Endothelial cell of umbilical vein (primary cell): ENCODE measurements around the gene FHIT. TPM values are rescaled to one million over a fixed set of nuclear protein-coding genes. Genes with fewer than 3 reads are reported as not detected.

ENCODE experiments used
- BruUV-seq: library from RNA; stranded (reverse); fragments of 400-500 nt; replicated peaks from 2 replicates; lab custom pipeline; 2021; lab: Mats Ljungman, UMichigan
- CTCF ChIA-PET: fragments of 300-600, 350-600 bp; sonication (Branson Sonifier 250); formaldehyde crosslinking; loops from one replicate; lab custom pipeline; 2021; ENCODE audit warnings: antibody characterized with exemption, inconsistent platforms; lab: Charles Lee
- POLR2A ChIA-PET: fragments of 300-600, 350-600 bp; sonication (Branson Sonifier 250); formaldehyde crosslinking; loops from one replicate; lab custom pipeline; 2021; ENCODE audit warnings: antibody characterized with exemption, inconsistent platforms; lab: Charles Lee
- DNase-seq: peaks from one replicate; pipeline ENCODE4 v3.0.0-alpha.2; 2011; ENCODE audit warnings: low read depth, low spot score
- FAIRE-seq: peaks from 2 replicates; lab custom pipeline; 2011; peaks lifted over from hg19 to GRCh38; lab: Jason Lieb, UNC
- H2AFZ ChIP-seq: 2 replicates; pipeline ENCODE4 v1.6.0; 2012; ENCODE audit warnings: low read depth, low read length, control low read depth, inconsistent platforms
- H3K27ac ChIP-seq: 2 replicates; pipeline ENCODE4 v1.5.1; 2011; ENCODE audit warnings: low read depth, mild to moderate bottlenecking, control low read depth, low read length, moderate library complexity; ENCODE audit not compliant: insufficient read depth
- H3K27me3 ChIP-seq, 2 experiments: 2 replicates each; pipeline versions ENCODE4 v1.6.0 to v1.6.1; 2011; ENCODE audit warnings: low read length in 2 of 2, mixed read lengths in 1 of 2; ENCODE audit not compliant: control insufficient read depth in 2 of 2, insufficient read depth in 2 of 2
- H3K36me3 ChIP-seq, 2 experiments: 2 replicates in 1 of 2; 3 replicates in 1 of 2; pipeline ENCODE4 v1.5.1; 2011; ENCODE audit warnings: low read length in 2 of 2, mild to moderate bottlenecking in 1 of 2, moderate library complexity in 1 of 2; ENCODE audit not compliant: control insufficient read depth in 2 of 2, insufficient read depth in 2 of 2; ENCODE audit errors: extremely low read depth in 1 of 2
- H3K4me1 ChIP-seq: 3 replicates; pipeline ENCODE4 v1.5.1; 2011; ENCODE audit warnings: mild to moderate bottlenecking, low read length; ENCODE audit not compliant: control insufficient read depth, insufficient read depth; ENCODE audit errors: extremely low read depth
- H3K4me2 ChIP-seq: 2 replicates; pipeline ENCODE4 v1.6.1; 2011; ENCODE audit warnings: low read length, control low read depth, mixed read lengths; ENCODE audit not compliant: insufficient read depth
- H3K4me3 ChIP-seq, 3 experiments: fragments of 200-600 bp in 1 of 3; sonication (generic), shearing (Covaris generic) in 1 of 3; replicated peaks in 1 of 3; 2 replicates each; pipeline ENCODE4 v1.5.1; 2011 to 2016; ENCODE audit warnings: control low read depth in 3 of 3, low read length in 3 of 3, mild to moderate bottlenecking in 2 of 3, inconsistent platforms in 1 of 3, low read depth in 1 of 3, moderate library complexity in 1 of 3; ENCODE audit not compliant: insufficient read depth in 1 of 3
- H3K79me2 ChIP-seq: 2 replicates; pipeline ENCODE4 v1.6.0; 2012; ENCODE audit warnings: low read length, inconsistent platforms; ENCODE audit not compliant: control insufficient read depth, insufficient read depth
- H3K9ac ChIP-seq: replicated peaks from 2 replicates; pipeline ENCODE3; 2011; ENCODE audit warnings: low read length, control low read depth; ENCODE audit not compliant: insufficient read depth; ENCODE audit errors: extremely low read depth
- H3K9me1 ChIP-seq: replicated peaks from 3 replicates; pipeline ENCODE4 v1.6.0; 2011; ENCODE audit warnings: mild to moderate bottlenecking, low read length; ENCODE audit not compliant: control insufficient read depth, insufficient read depth; ENCODE audit errors: extremely low read depth
- H3K9me3 ChIP-seq: replicated peaks from 2 replicates; pipeline ENCODE4 v1.5.1; 2012; ENCODE audit warnings: low read length, inconsistent platforms; ENCODE audit not compliant: control insufficient read depth, insufficient read depth
- H4K20me1 ChIP-seq: replicated peaks from 2 replicates; pipeline ENCODE3; 2011; ENCODE audit warnings: mild to moderate bottlenecking, low read length; ENCODE audit not compliant: control insufficient read depth, insufficient read depth; ENCODE audit errors: extremely low read depth
- CTCF ChIP-seq, 2 donors: IDR thresholded peaks; 1 replicate in 1 of 2; 2 replicates in 1 of 2; pipeline ENCODE4 v1.5.1; 2011; ENCODE audit warnings: low read length in 2 of 2, mild to moderate bottlenecking in 2 of 2, moderate library complexity in 2 of 2, control low read depth in 1 of 2, inconsistent platforms in 1 of 2, low read depth in 1 of 2; ENCODE audit not compliant: insufficient read depth in 1 of 2; ENCODE audit errors: extremely low read depth in 1 of 2
- EZH2 ChIP-seq: IDR thresholded peaks from 2 replicates; pipeline ENCODE4 v1.6.1; 2012; ENCODE audit warnings: borderline replicate concordance, low read depth, mild to moderate bottlenecking, moderate library complexity, low read length, inconsistent platforms; ENCODE audit not compliant: severe bottlenecking
- FOS ChIP-seq: IDR thresholded peaks from 2 replicates; pipeline ENCODE4 v1.6.1; 2011; ENCODE audit warnings: mild to moderate bottlenecking, low read length, moderate library complexity, borderline replicate concordance; ENCODE audit not compliant: insufficient read depth
- GATA2 ChIP-seq: IDR thresholded peaks from 2 replicates; pipeline ENCODE4 v1.7.0; 2011; ENCODE audit warnings: low read depth, mild to moderate bottlenecking, moderate library complexity, mixed read lengths, low read length; ENCODE audit not compliant: insufficient read length, insufficient read depth
- JUN ChIP-seq: IDR thresholded peaks from 2 replicates; pipeline ENCODE4 v1.6.1; 2011; ENCODE audit warnings: borderline replicate concordance, low read depth; ENCODE audit not compliant: insufficient read length, insufficient read depth
- MAX ChIP-seq: IDR thresholded peaks from 2 replicates; pipeline ENCODE4 v1.6.1; 2011; ENCODE audit not compliant: insufficient read depth, insufficient read length
- MYC ChIP-seq: IDR thresholded peaks from one replicate; pipeline ENCODE4 v1.6.1; 2011; ENCODE audit warnings: mild to moderate bottlenecking, low read depth, low read length
- POLR2A ChIP-seq: IDR thresholded peaks from 2 replicates; pipeline ENCODE4 v1.6.1; 2012; ENCODE audit warnings: low read depth, mild to moderate bottlenecking, control low read depth, low read length
- POLR2AphosphoS5 ChIP-seq: IDR thresholded peaks from 2 replicates; pipeline ENCODE4 v1.6.1; 2012; ENCODE audit warnings: low read depth, mild to moderate bottlenecking, control low read depth, low read length, moderate library complexity; ENCODE audit not compliant: insufficient read depth
- dilution Hi-C: fragments of 300-500 bp; cut with MboI; formaldehyde crosslinking; loops from one replicate; pipeline ENCODE4 v1.15.0; 2019; ENCODE audit warnings: low sequenced_read_pairs; ENCODE audit not compliant: extremely low pct_ligation_motif_present
- intact Hi-C: fragments of 100-400 bp; cut with micrococcal nuclease; formaldehyde crosslinking; loops from one replicate; pipeline ENCODE4 v1.10.0; 2022
- polyA plus RNA-seq, 4 experiments: library from polyadenylated mRNA; depleted of rRNA in 3 of 4; stranded (reverse) in 3 of 4; unstranded in 1 of 4; fragments of >200 nt; gene quantifications; 2 replicates each; pipeline versions ENCODE4 v1.2.1 to v1.2.3, GENCODE V29; 2011 to 2012; ENCODE audit warnings: missing spikeins in 1 of 4
- total RNA-seq: library from RNA; stranded (reverse); gene quantifications from 2 replicates; pipeline ENCODE4 v1.2.3, GENCODE V29; 2021

FHIT gene
- total and polyA plus RNA-seq, 2 donors (not counting 3 experiments of a cell fraction or from before 2014, with no cell fraction given): 0.47 to 2.2 TPM

- Histone ChIP-seq H3K9me3 (no peaks in the 10 kb centered on the region), H4K20me1 (no peaks in the 10 kb centered on the region), H3K36me3 (no peaks in the 10 kb centered on the region), H3K4me3 (no peak overlapping the region), H3K4me2 (no peak overlapping the region), H3K79me2 (no peaks in the 10 kb centered on the region), H3K9ac (no peak overlapping the region), H3K9me1 (no peaks in the 10 kb centered on the region), H3K4me1 (no peaks in the 10 kb centered on the region), H3K27me3 (no peaks in the 10 kb centered on the region), H3K27ac (no peak overlapping the region), H2AFZ (no peak overlapping the region)
- ChIA-PET POLR2A (no interaction called here), CTCF (no interaction called here)
- FAIRE-seq (no peak), DNase-seq (no peak)
- intact Hi-C loops (no loop called here), dilution Hi-C loops (no loop called here)
- BruUV-seq: no TSS peak
- no peak for TF ChIP-seq POLR2AphosphoS5
- TF ChIP-seq FOS: no peak
- no peak for TF ChIP-seq MAX
- no peak for TF ChIP-seq POLR2A
- TF ChIP-seq GATA2: no peak
- no peak for TF ChIP-seq EZH2
- no peak for TF ChIP-seq JUN
- no peak for TF ChIP-seq MYC
- TF ChIP-seq CTCF (IDR thresholded peaks at IDR 0.05; ENCODE audit: extremely low read depth in 1 of 2, insufficient read depth in 1 of 2, low read depth in 1 of 2, low read length in 2 of 2): no peak
Observed at GRCh38 chr3:60528651-60529050, 722.6 kb downstream of the FHIT start.
